ENCODE results near the gene WFS1.

WFS1 gene

GRCh38 chr4:6333301-6334202 is 63.9 kb downstream of the WFS1 start:
- TF ChIP-seq CTCF (conservative IDR thresholded peaks at IDR 0.05; ENCODE audit: low read depth) = peak; percentile 33
- ChIA-PET CTCF (interaction anchor here (0.6 kb wide), 1 partner anchor 213 kb away, joined by 4 read pairs; no protein-coding TSS in a partner anchor), POLR2A (ENCODE audit: low non-redundant PET) (no interaction called here)
- no peak overlapping the region for H3K27ac ChIP-seq
- DNase-seq (ENCODE audit: low spot score) = no peak

GRCh38 chr4:6334203-6334887 is 64.7 kb downstream of the WFS1 start:
- no peak for DNase-seq (ENCODE audit: low spot score)
- ChIA-PET CTCF (interaction anchor here (0.6 kb wide), 1 partner anchor 212 kb away, joined by 4 read pairs; no protein-coding TSS in a partner anchor), POLR2A (ENCODE audit: low non-redundant PET) (no interaction called here)
- no peak overlapping the region for H3K27ac ChIP-seq
- TF ChIP-seq CTCF (conservative IDR thresholded peaks at IDR 0.05; ENCODE audit: low read depth) = no peak

GRCh38 chr4:6335040-6335590 is 65.5 kb downstream of the WFS1 start:
- ChIA-PET POLR2A (ENCODE audit: low non-redundant PET) (no interaction called here), CTCF (no interaction called here)
- TF ChIP-seq CTCF (conservative IDR thresholded peaks at IDR 0.05; ENCODE audit: low read depth) = no peak
- DNase-seq (ENCODE audit: low spot score) = no peak
- H3K27ac ChIP-seq = no peak overlapping the region

GRCh38 chr4:6336166-6336565 is 66.5 kb downstream of the WFS1 start:
- TF ChIP-seq CTCF (conservative IDR thresholded peaks at IDR 0.05; ENCODE audit: low read depth) = no peak
- ChIA-PET CTCF (no interaction called here), POLR2A (ENCODE audit: low non-redundant PET) (no interaction called here)
- DNase-seq (ENCODE audit: low spot score) = no peak
- no peak overlapping the region for H3K27ac ChIP-seq

- POLR2A ChIA-PET (ENCODE audit: low non-redundant PET) = no interaction called here
- CTCF ChIA-PET = no interaction called here
- no peak for DNase-seq (ENCODE audit: low spot score)
- no peak overlapping the region for H3K27ac ChIP-seq
- TF ChIP-seq CTCF (conservative IDR thresholded peaks at IDR 0.05; ENCODE audit: low read depth) = no peak
These were observed 67.8 kb downstream of the WFS1 start for GRCh38 chr4:6337331-6337935.
